Fibroblast of skin of back (primary cell): ENCODE data around the gene ANKRD36C.
"Not testable (repeated sequence)": the region's sequence is repeated elsewhere in the genome, so short reads cannot be mapped to it uniquely, and the experiment has no call there.

Source experiments
- DNase-seq: peaks from one replicate; pipeline ENCODE4 v3.0.0-alpha.2; 2013

ANKRD36C gene

DNA sequence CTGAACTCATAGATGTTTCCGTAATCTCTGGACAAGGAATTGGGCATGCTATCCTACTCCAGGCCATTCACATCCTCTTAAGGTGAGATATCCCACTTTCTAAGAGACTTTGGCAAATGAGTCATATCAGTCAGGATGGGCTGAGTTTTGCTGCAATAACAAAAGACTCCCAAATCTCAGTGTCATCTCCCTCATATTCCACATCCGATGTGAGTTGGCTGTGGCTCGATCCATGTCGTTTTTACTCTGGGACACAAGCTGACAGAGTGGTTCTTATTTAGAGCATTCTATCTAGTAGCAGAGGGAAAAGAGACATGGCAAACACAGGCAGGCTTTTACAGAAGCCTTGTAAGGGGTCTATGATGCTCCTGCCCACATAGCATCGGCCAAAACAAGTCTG is 14.6 kb upstream of the ANKRD36C start:
- not testable (repeated sequence) for DNase-seq

DNA sequence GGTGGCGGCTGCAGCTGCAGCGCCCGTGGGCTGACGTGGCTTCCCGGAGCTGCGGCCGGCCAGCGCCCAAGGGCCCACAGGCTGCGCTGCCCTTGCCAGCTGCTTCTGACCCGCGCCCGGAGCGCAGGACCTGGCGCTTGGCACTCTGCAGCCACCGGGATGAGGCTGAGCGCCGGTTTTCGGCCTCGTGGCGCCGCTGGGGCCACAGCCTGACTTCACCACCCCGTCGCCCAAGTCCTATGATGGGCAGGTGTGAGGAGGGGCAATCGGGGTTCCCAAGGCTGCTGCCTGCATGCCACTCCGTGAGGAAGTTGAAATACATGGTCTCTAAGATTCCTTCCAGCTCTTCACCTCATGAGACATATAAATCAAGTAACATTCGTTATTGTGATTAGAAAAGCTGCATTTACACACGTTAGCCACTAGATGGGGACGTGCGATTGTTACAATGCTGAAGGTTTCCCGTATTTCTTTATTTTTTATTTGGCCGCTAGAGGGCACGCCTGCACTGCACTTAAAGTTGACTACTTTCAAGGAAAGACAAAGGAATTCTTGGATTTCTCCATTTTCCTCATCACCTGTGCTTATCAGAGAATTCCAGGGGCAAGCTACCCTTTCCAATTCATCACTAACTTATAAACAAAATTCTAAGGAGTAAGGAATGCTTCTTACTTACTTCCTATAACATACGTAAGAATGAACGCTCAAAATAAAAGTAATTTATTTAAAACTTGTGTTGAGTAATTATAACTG is 1.1 kb upstream of the ANKRD36C start:
- peak; percentile 46 for DNase-seq

DNA sequence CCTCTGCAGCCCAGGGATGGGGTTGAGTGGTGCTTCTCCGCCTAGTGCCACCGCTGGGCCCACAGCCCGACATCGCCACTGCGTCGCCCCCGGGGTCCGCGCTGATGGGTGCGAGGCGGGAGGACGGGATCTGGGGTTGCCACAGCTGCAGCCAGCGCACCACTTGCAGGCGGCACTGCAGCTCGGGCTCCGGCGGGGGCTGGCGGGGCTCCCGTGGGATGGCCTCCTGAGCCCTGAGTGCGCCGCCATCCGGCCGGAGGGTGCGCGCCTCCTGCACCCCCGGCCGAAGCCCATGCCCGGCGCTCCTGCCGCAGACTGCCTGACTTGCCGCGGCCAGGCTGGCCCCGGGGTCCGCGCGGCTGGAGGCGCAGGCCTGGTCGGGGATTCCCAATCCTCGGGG is 478 bp upstream of the ANKRD36C start:
- not testable (repeated sequence) for DNase-seq

DNA sequence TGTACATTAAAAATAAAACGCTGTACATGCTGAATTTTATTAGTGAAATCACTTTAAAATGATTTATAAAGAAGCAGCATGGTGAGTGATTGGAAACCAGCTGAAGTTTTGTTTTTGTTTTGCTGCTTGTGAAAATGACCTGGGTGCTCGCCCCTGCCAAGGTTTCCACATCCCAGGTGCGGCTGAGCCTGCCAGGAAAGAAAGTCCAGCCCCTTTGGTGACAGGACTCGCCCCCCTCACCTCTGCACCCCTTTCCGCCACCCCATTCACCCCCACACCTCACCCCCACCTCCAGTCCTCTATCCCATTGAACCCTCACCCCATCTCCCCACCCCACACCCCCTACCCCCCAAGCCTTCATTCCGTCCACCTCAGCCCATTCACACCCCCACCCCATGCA is 740 bp downstream of the ANKRD36C start:
- DNase-seq: not testable (repeated sequence)

DNA sequence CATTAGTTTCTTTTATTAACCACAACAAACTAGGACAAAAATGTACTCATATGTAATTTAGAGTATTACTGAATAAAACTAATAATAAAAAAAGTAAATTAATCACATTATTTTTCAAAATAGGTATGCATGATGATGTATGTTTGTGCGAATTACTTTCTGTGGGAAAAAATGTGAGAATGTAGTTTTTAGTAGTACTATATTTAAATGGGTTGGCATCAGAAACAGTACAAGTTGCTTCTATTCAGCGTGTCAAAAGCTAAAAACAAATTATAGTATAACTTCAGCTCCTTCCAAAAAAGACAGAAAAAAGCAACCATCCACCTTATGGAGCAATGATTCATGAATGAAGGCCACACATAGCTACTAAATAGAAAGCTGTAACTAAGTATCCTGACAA is 40.0 kb downstream of the ANKRD36C start:
- DNase-seq: not testable (repeated sequence)

DNA sequence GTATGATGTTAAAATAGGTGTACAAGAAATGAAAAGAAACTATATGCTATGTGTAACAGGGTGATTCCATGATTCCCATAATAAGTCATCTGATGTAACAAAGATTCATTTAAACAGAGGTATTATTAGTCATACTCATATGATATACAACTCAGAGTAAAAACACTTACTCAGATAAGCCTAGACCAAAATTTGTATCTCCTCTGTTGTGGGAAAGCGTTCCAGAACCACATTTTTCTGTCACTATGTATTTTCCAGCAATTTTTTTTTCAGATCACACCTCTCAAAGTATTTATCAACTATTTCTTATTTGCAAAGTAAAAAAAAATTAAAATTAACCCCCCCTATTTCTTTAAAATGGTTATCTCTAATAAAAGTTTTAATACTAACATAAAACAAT is 43.6 kb downstream of the ANKRD36C start:
- peak; percentile 13 for DNase-seq

DNA sequence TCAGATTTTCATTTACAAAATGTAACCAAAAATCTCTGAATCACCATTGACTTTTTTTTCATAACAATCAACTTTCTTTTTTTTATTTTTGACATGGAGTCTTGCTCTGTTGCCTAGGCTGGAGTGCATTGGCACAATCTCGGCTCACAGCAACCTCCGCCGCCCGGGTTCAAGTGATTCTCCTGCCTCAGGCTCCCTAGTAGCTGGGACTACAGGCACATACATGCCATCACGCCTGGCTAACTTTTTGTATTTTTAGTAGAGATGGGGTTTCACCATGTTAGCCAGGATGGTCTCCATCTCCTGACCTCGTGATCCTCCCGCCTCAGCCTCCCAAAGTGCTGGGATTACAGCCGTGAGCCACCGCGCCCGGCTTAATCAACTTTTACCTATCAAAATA is 51.7 kb downstream of the ANKRD36C start:
- not testable (repeated sequence) for DNase-seq

DNA sequence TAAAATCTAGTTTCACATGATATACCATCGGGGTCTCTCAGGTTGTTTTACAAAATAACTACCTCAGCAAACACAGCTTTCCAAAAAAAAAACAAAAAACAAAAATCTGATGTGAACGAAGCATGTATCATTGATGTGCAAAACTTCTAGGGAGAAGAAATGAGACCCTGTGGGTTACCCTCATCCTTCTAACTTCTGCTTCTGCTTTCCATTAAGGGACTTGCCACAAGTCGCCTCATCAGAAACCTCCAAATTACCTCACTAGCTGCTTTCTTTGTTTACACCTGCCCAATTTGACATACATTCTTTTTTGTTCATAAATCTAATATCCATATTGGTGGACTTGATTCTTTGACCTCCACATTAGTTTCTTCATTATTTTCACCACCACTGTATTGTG is 60.9 kb downstream of the ANKRD36C start:
- DNase-seq: not testable (repeated sequence)

DNA sequence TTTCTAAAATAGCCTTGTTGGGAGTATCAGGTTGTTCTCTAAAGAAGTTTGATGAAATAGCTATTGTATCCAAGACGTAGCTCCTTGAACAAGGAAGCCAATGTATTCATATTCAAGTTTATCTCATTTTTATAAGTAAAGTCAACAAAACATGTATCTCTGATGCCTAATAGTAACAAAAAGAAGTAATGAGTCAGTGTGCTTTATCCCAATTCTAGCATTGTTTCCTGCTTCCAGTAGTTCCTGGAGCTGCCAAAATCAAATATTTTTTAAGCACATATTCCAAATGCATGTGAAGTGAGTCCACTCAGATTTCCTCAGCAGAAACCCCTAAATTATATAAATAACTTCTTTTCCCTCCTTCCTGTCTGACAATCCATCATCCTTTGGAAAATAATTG is 74.6 kb downstream of the ANKRD36C start:
- peak; percentile 30 for DNase-seq

DNA sequence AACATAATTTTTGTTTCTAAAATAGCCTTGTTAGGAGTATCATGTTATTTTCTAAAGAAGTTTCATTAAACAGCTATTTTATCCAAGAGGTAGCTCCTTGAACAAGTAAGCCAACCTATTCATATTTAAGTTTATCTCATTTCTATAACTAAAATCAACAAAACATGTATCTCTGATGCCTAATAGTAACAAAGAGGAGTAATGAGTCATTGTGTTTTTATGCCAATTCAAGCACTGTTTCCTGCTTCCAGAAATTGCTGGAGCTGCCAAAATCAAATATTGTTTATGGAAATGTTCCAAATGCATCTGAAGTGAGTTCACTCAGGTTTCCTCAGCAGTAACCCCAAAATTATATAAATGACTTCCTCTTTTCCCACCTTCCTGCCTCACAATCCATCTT is 76.5 kb downstream of the ANKRD36C start:
- peak; percentile 25 for DNase-seq

DNA sequence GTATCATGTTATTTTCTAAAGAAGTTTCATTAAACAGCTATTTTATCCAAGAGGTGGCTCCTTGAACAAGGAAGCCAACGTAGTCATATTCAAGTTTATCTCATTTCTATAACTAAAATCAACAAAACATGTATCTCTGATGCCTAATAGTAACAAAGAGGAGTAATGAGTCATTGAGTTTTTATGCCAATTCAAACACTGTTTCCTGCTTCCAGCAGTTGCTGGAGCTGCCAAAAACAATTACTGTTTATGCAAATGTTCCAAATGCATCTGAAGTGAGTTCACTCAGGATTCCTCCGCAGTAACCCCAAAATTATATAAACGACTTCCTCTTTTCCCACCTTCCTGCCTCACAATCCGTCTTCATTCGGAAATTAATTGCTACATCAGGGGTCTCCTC is 80.2 kb downstream of the ANKRD36C start:
- DNase-seq: peak; percentile 83

DNA sequence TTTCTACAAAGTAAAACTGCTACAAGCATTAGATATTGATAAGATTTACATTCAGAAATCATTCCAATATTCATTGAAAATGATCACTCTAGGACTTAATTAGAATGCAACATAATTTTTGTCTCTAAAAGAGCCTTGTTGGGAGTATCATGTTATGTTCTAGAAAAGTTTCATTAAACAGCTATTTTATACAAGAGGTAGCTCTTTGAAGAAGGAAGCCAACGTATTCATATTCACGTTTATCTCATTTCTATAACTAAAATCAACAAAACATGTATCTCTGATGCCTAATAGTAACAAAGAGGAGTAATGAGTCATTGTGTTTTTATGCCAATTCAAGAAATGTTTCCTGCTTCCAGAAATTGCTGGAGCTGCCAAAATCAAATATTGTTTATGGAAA is 97.2 kb downstream of the ANKRD36C start:
- DNase-seq: not testable (repeated sequence)

DNA sequence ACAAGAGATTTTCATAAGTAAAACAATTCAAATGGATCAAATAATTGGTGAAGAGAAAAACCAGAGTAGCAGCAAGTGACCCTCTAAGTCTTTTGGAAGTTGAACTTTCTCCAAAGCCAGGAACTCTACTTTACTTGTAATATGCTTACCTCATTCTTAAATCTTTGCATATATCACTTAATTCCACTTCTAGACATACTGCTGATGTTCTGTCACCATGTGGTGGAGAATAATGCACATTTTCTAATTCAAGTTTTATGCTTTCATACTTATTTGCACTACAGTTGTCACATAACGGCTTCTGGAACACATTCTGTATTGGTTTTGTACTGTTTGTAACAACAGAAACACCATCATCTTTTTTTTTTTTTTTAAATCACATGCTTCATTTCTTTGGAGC is 123.7 kb downstream of the ANKRD36C start:
- not testable (repeated sequence) for DNase-seq

DNA sequence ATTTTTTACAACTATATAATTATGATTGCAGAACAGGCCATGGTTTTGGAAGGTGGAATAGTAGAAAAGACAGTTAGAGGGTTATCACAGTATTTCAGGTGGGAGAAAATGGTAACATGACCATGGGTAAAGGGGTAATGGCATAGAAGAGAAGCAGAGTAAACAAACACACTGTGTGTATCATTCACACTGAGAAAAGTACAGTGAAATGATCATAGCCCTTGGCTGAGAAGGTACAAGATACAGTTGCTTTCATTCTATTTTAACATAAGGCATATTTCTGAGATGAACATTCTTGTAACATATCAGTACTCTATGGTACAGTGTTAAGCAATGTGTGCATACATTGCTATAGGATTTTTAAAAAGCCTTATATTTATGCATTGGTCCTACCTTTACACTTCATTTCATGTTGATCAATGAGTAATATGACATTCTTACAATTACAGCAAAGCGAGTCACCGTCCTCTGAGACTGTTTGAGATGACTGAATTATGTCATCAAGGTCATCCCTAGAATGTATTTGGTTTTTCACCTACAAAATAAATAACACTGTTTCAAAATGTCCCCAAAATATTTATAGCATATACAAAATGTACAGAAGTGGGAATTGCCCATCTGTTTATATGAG is 124.5 kb downstream of the ANKRD36C start:
- DNase-seq: not testable (repeated sequence)

DNA sequence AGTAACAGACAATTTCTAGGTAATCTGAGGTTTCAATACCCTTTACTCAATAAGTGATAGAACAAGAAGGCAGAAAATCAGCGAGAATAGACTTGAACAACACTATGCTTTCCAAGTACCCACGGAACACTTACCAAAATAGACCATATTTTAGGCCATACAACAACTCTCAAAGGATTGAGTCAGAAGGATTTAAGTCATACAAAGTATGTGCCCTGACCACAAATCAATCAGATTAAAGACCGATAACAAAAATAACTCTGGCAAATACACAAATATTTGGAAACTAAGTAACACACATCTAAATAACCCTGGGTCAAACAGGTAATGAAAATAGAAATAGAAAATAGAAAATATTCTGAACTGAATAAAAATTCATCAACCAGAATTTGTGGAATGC is 129.5 kb downstream of the ANKRD36C start:
- not testable (repeated sequence) for DNase-seq

DNA sequence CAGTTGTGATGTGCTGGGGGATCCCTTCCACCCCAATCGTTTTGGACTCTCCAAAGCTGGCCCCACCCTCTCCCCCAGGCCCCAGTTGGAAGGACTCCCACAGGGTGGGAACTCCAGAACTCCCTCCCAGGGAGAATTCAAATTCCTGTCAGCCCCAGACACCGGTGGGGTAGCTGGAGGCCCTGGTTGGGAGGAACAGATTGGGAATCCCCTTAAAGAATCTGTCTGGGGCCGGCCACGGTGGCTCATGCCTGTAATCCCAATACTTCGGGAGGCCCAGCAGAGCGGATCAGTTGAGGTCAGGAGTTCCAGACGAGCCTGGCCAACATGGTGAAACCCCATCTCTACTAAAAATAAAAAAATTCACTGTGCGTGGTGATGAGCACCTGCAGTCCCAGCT is 155.5 kb downstream of the ANKRD36C start:
- DNase-seq: no peak

DNA sequence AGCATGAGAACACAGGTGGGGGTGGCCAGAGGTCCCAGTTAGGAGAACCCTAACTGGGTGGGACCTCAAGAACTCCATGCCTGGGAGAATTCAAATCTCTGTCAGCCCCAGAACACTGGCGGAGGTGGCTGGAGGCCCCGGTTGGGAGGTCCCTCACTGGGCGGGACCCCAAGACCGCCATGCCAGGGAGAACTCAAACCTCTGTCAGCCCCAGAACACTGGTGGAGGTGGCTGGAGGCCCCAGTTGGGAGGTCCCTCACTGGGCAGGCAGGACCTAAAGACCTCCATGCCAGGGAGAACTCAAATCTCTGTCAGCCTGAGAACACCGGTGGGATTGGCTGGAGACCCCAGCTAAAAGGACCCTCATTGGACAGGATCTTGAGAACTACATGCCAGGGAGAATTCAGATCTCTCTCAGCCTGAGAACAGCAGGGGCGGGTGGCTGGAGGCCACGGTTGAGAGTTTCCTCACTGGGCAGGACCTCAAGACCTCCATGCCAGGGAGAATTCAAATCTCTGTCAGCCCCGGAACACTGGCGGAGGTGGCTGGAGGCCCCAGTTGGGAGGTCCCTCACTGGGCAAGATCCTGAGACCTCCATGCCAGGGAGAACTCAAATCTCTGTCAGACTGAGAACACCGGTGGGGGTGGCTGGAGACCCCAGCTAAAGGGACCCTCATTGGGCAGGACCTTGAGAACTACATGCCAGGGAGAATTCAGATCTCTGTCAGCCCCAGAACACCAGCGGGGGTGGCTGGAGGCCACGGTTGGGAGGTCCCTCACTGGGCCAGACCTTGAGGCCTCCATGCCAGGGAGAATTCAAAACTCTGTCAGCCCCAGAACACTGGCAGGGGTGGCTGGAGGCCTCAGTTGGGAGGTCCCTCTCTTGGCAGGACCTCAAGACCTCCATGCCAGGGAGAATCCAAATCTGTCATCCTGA is 157.3 kb downstream of the ANKRD36C start:
- DNase-seq: not testable (repeated sequence)

DNA sequence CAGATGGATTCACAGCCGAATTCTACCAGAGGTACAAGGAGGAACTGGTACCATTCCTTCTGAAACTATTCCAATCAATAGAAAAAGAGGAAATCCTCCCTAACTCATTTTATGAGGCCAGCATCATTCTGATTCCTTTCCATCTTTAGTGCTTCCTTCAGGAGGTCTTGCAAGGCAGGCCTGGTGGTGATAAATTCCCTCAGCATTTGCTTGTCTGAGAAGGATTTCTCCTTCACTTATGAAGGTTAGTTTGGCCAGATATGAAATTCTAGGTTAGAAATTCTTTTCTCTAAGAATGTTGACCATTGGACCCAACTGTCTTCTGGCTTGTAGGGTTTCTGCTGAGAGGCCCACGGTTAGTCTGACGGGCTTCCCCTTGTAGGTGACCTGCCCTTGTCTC is 167.4 kb downstream of the ANKRD36C start:
- DNase-seq: not testable (repeated sequence)

DNA sequence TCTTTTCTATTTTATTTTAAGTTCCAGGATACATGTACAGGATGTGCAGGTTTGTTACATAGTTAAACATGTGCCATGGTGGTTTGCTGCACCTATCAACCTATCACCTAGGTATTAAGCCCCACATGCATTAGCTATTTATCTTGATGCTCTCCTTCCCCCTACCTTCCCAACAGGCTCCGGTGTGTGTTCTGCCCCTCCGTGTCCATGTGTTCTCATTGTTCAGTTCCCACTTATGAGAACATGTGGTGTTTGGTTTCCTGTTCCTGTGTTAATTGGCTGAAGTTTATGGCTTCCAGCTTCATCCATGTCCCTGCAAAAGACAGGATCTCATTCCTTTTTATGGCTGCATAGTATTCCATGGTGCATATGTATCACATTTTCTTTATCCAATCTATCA is 174.1 kb downstream of the ANKRD36C start:
- DNase-seq: not testable (repeated sequence)

DNA sequence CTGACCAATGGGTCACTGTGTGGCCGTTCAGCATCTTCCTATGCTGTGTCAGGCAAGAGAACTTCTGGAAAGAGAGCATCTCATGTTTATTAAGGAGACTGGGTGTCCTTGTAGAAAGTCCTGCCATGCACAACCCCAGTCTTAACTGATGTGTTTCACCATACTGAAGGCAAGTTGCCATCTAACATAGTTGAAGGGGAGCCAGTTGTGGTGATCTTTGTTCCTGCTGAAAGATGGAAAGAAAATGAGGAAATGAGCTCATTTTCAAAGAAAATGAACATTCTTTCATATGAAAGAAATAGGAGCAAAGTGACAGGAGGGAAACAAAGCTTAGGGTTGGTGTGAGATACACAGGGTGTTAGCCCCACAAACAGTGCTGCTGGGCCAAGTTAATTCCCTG is 178.3 kb downstream of the ANKRD36C start:
- not testable (repeated sequence) for DNase-seq

DNA sequence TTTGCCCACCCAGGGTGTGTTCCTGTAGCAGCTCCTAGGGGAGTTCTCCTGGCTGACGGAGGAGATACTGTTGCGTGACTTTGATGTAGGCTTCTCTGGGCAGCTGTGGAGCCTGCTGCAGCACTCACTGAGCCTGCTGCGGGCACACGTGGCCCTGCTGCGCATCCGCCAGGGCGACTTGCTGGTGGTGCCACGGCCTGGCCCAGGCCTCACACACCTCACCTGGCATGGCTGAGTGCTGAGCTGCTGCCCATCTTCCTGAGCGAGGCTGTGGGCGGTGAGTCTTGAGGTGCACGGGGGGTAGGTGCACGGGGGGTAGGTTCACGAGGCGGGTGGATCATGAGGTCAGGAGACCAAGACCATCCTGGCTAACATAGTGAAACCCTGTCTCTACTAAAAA is 191.7 kb downstream of the ANKRD36C start:
- DNase-seq: no peak

DNA sequence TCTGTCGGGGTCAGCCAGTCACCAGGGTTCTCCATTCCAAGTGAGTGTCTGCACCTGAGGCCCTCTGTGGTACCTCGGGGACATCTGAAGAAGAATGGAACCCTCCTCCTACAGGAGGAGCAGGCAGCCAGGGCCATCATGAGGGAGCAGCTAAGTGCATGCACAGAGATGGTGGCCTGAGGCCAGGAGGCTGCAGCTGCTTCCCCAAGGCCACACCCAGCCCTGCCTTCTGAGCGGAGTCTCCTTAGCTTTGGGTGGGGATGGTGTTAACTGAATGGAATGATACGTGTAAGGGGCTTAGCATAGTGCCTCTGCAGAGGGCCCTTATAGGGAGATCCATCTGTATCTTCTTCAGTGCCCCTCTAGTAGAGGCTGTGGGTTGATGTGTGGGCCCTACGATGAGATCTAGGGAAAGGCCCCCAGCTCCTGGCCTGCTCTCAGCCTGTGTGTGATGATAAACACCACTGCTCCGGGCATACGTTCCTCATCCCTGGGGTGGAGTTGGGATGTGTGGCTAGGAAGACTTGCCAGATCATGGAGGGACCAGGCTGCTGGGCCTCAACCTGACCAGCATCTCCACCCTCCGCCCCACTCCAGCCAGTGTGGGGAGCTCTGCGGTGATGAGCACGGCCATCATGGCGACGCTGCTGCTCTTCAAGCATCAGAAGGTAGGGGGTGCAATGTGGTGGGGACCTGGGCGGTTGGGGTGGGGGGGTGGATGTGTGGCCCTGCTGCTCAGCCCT is 192.3 kb downstream of the ANKRD36C start:
- DNase-seq: not testable (repeated sequence)
